Immature natural killer cell (primary cell): Measurements from ENCODE around the gene KCNJ12. TPM values are rescaled to one million over a fixed set of nuclear protein-coding genes. Genes with fewer than 3 reads are reported as not detected.
"Not testable (repeated sequence)": the region's sequence is repeated elsewhere in the genome, so short reads cannot be mapped to it uniquely, and the experiment has no call there.

Source experiments
- DNase-seq, 3 donors: peaks; one replicate each; pipeline ENCODE4 v3.0.0; 2022; ENCODE audit warnings: mixed read lengths in 1 of 3
- H3K27ac Mint-ChIP-seq, 6 donors: one replicate each; pipeline ENCODE4 v1.8.0; 2020; ENCODE audit warnings: mixed read lengths in 6 of 6, mild to moderate bottlenecking in 5 of 6, inconsistent platforms in 4 of 6, moderate library complexity in 3 of 6
- H3K27me3 Mint-ChIP-seq, 3 donors: one replicate each; pipeline ENCODE4 v1.8.0; 2020 to 2021; ENCODE audit warnings: low read depth in 3 of 3, mild to moderate bottlenecking in 3 of 3, mixed read lengths in 3 of 3, moderate library complexity in 3 of 3, inconsistent platforms in 1 of 3
- H3K36me3 Mint-ChIP-seq, 3 donors: one replicate each; pipeline ENCODE4 v1.8.0; 2020; ENCODE audit warnings: mixed read lengths in 3 of 3, inconsistent platforms in 2 of 3, mild to moderate bottlenecking in 2 of 3
- H3K4me1 Mint-ChIP-seq, 2 donors: one replicate each; pipeline ENCODE4 v1.8.0; 2020; ENCODE audit warnings: inconsistent platforms in 2 of 2, mild to moderate bottlenecking in 2 of 2, mixed read lengths in 2 of 2, moderate library complexity in 1 of 2
- H3K4me3 Mint-ChIP-seq, 5 donors: one replicate each; pipeline ENCODE4 v1.8.0; 2020; ENCODE audit warnings: mild to moderate bottlenecking in 5 of 5, mixed read lengths in 5 of 5, inconsistent platforms in 3 of 5, moderate library complexity in 3 of 5
- H3K9me3 Mint-ChIP-seq, 6 donors: one replicate each; pipeline ENCODE4 v1.8.0; 2020; ENCODE audit warnings: mild to moderate bottlenecking in 6 of 6, mixed read lengths in 6 of 6, inconsistent platforms in 4 of 6, moderate library complexity in 3 of 6
- polyA plus RNA-seq, 3 donors: library from polyadenylated mRNA; unstranded; fragments of 300-500 nt; fragmentation: Illumina TruSeq; gene quantifications; one replicate each; pipeline ENCODE4 v1.2.3, GENCODE V29; 2021

Gene KCNJ12
- polyA plus RNA-seq, 3 donors from 2014 or later: not detected

GRCh38 chr17:21345236-21345635, 30.9 kb upstream of the KCNJ12 start:
- no peak for DNase-seq
- Mint-ChIP-seq H3K9me3 (peaks cover 0 to 4% (median under 1%) of the 10 kb centered on the region in 6 donors), H3K4me3 (no peak overlapping the region), H3K36me3 (no peaks in the 10 kb centered on the region), H3K27ac (peak overlapping the region in 1 of 6 donors; percentile 45), H3K27me3 (peaks cover 0 to 3% (median 2%) of the 10 kb centered on the region in 3 donors), H3K4me1 (peaks cover 6 to 14% of the 10 kb centered on the region in 2 donors)

DNA sequence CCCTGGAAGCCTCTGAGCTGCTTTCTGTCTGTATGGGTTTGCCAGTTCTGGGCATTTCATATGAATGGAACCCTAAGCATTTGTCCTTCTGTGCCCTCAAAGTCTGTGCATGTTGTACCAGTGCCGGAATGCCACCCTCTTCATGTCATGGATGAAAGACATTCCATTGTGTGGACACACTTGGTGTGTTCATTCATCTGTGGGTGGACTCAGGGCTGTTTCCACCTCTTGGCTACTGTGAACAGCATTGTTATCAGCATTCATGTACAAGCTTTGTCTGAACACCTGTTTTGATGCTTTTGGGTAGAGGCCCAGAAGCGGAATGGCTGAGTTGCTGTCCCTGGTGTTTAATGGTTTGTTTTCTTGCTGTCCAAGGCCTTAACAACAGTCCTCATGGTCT, 30.1 kb upstream of the KCNJ12 start:
- not testable (repeated sequence) for H3K27me3 Mint-ChIP-seq, H3K36me3 Mint-ChIP-seq, H3K27ac Mint-ChIP-seq, H3K4me3 Mint-ChIP-seq, DNase-seq, H3K9me3 Mint-ChIP-seq
- peaks cover 6 to 17% of the 10 kb centered on the region in 2 donors for H3K4me1 Mint-ChIP-seq

DNA sequence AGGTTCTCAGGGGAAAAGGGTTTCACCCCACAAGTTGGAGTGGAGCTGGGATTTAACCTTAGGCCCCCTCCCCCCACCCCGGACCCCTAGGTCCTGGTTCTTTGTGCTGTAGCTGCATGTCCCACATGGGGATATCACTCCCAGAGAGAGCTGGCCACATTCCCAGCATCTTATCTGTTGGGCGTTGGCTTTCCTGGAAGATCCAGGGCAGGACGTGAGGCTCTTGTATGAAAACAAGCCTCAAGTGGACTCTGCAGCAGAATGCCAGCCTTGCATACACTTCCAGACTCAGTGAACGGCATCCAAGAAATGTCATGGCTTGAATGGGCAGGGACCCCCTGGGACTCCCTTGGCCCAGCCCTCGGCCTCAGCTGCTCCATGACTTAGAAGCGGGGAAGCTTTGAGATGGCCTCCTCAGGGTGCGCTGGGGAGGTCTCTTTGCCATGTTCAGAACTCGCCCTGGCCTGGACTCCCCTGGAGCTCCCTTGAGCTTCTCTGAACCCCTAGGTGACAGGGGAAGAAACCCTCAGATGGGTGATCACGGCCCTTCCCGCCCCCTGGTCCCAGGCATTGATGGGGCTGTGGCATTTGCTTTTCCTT, 29.4 kb upstream of the KCNJ12 start:
- H3K27ac Mint-ChIP-seq, DNase-seq, H3K36me3 Mint-ChIP-seq, H3K4me3 Mint-ChIP-seq, H3K9me3 Mint-ChIP-seq, H3K27me3 Mint-ChIP-seq: not testable (repeated sequence)
- peaks cover 6 to 23% of the 10 kb centered on the region in 2 donors for H3K4me1 Mint-ChIP-seq

- DNase-seq, H3K36me3 Mint-ChIP-seq, H3K9me3 Mint-ChIP-seq, H3K27me3 Mint-ChIP-seq: not testable (repeated sequence)
- peak overlapping the region in 1 of 5 donors; percentile 41 for H3K4me3 Mint-ChIP-seq
- H3K4me1 Mint-ChIP-seq: peaks cover 6 to 24% of the 10 kb centered on the region in 2 donors
- peak overlapping the region in 2 of 6 donors; percentile 72 to 84 for H3K27ac Mint-ChIP-seq
Observed at GRCh38 chr17:21347660-21348059, 28.5 kb upstream of the KCNJ12 start.

- Mint-ChIP-seq H3K4me1 (peaks cover 6 to 24% of the 10 kb centered on the region in 2 donors), H3K4me3 (peak overlapping the region; percentile 54 to 87 (median 75)), H3K27ac (peak overlapping the region; percentile 86 to 97 (median 94))
- DNase-seq: peak; percentile 20 to 32 (median 20)
- not testable (repeated sequence) for H3K9me3 Mint-ChIP-seq, H3K27me3 Mint-ChIP-seq, H3K36me3 Mint-ChIP-seq
Observed at GRCh38 chr17:21348081-21348925, 27.9 kb upstream of the KCNJ12 start.

- not testable (repeated sequence) for DNase-seq, H3K27ac Mint-ChIP-seq, H3K4me3 Mint-ChIP-seq, H3K36me3 Mint-ChIP-seq, H3K27me3 Mint-ChIP-seq, H3K9me3 Mint-ChIP-seq
- H3K4me1 Mint-ChIP-seq: peaks cover 6 to 24% of the 10 kb centered on the region in 2 donors
Observed at GRCh38 chr17:21348926-21349261, 27.3 kb upstream of the KCNJ12 start.

DNA sequence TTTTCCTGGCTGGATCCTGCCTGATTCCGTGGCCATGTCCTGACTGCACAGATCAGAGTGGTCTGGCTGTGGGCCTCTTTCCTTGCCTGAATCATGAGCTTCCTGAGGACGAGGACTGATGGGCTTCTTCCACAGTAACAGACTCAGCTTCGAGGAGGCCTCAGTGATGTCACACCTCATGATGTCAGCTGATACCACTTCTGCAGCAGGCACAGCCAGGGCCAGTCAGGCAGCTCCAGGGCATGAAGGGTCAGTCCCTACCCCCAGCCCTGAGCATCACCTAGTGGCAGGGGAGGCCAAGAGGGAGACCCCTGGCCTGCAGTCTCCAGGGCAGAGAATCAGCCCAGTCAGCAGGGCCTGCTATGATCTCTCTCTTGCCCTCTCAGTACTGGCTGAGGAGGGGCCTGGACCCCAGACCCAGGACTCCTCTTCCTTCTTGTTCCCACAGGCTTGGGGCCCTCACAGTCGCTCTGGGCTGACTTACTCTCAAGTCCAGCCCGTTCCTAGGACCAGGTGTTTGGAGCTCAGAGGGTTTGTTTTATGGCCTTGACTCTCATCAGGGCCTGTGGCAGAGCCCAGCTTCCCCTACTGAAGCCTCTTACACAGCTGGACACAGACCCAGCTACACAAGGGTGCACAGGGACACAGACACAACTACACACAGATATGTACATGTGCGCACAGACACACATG, 26.7 kb upstream of the KCNJ12 start:
- not testable (repeated sequence) for H3K36me3 Mint-ChIP-seq, H3K9me3 Mint-ChIP-seq, H3K27me3 Mint-ChIP-seq, DNase-seq
- Mint-ChIP-seq H3K27ac (peak overlapping the region in 4 of 6 donors; percentile 27 to 72 (median 58)), H3K4me1 (peaks cover 6 to 24% of the 10 kb centered on the region in 2 donors), H3K4me3 (peak overlapping the region in 2 of 5 donors; percentile 9 to 14)

DNA sequence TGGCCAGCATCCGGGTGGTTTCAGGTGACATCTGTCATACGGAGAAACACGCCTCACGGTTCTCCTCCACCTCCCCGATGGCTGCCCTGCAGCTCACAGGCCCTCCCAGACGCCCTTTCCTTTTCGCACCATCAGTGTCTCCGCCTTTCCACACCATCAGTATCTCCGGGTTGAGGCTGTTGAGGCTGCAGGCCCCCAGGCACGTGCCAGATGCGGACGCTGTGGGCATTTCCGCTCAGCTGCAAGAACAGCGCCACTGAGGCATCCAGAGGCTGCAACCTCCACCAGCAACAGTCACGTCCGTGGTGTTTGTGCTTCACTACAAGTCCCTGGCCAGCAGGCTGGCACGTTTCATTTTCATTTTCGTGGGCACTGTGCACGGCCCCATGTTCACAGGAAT, 25.7 kb upstream of the KCNJ12 start:
- not testable (repeated sequence) for H3K9me3 Mint-ChIP-seq, H3K27me3 Mint-ChIP-seq, H3K36me3 Mint-ChIP-seq, H3K4me3 Mint-ChIP-seq
- peaks cover 6 to 24% of the 10 kb centered on the region in 2 donors for H3K4me1 Mint-ChIP-seq
- H3K27ac Mint-ChIP-seq: peak overlapping the region in 1 of 6 donors; percentile 11
- peak; percentile 22 to 50 (median 31) for DNase-seq

DNA sequence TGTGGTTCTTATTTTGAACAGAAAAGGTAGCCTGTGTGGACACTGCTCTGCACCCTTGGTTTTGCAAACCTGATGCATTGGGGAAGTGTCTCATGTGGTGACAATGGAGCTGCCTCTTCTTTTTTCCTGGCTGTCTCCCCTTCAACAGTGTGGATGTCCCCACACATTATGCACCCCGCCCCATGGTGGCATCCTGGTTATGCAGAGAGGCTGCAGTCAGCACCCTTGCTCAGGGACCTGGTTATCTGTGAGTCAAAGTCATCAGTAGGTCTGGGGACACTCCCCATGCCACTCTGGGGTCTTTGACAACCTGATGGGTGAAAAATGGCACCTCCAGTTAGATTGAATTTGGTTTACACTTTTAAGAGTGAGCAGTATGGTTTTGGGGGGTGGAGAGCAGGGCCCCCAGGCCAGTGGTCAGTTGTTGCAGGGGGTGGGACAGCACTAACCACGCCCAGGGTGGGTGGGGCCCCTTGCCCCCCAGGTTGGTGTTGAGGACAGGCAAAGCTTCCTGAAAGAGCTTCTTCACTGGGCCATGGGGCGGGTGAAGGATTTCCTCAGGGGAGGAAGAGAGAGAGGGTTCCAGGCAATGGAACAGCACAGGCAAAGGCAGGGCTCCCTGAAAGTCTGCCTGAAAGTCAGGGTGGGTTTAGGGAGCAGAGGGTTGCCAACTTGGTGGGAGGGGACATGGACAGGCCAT, 24.6 kb upstream of the KCNJ12 start:
- peaks cover 6 to 24% of the 10 kb centered on the region in 2 donors for H3K4me1 Mint-ChIP-seq
- no peak for DNase-seq
- H3K9me3 Mint-ChIP-seq: no peaks in the 10 kb centered on the region
- peak overlapping the region in 1 of 5 donors; percentile 27 for H3K4me3 Mint-ChIP-seq
- peaks cover 2% of the 10 kb centered on the region in 3 donors for H3K27me3 Mint-ChIP-seq
- H3K27ac Mint-ChIP-seq: peak overlapping the region in 3 of 6 donors; percentile 31 to 61 (median 55)
- no peaks in the 10 kb centered on the region for H3K36me3 Mint-ChIP-seq

GRCh38 chr17:21352221-21352980, 23.8 kb upstream of the KCNJ12 start:
- Mint-ChIP-seq H3K27ac (no peak overlapping the region), H3K27me3 (peaks cover 2% of the 10 kb centered on the region in 3 donors), H3K4me3 (no peak overlapping the region), H3K36me3 (no peaks in the 10 kb centered on the region), H3K9me3 (no peaks in the 10 kb centered on the region), H3K4me1 (peaks cover 6 to 23% of the 10 kb centered on the region in 2 donors)
- no peak for DNase-seq

- peak overlapping the region in 1 of 6 donors; percentile 51 for H3K27ac Mint-ChIP-seq
- peaks cover 6 to 21% of the 10 kb centered on the region in 2 donors for H3K4me1 Mint-ChIP-seq
- no peaks in the 10 kb centered on the region for H3K9me3 Mint-ChIP-seq
- DNase-seq: no peak
- H3K4me3 Mint-ChIP-seq: no peak overlapping the region
- H3K27me3 Mint-ChIP-seq: peaks cover 2 to 3% (median 2%) of the 10 kb centered on the region in 3 donors
- H3K36me3 Mint-ChIP-seq: no peaks in the 10 kb centered on the region
Observed at GRCh38 chr17:21352981-21353265, 23.2 kb upstream of the KCNJ12 start.

DNA sequence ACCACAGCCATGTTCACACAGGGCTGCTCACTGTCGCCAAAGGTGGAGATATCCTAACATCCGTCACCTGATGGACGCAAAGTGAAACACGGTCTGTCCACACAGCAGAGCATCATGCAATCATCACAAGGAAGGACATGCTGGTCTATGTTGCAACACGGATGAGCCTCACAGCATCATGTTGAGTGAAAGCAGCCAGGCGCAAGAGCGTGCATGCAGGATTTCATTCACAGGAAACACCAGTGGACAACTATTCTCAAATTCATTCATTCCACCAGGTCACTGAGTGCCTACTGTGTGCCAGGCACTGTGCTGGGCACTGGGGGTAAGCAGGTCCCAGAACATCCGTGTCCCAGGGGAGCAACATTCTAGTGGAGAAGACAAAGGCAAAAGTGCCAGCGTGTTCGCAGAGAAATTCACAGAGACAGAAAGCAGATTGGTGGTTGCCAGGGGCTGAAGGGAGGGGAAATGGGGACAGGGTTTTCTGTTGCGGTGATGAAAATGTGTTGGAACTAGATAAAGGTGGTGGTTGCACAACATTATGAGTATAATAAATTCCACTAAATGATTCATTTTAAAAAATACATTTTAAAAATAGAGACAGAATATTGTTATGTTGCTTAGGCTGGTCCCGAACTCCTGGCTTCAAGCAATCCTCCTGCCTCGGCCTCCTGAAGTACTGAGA, 22.7 kb upstream of the KCNJ12 start:
- H3K27me3 Mint-ChIP-seq: peaks cover 0 to 3% (median 2%) of the 10 kb centered on the region in 3 donors
- DNase-seq: no peak

More for the DNA sequence above, 22.7 kb upstream of the KCNJ12 start:
- Mint-ChIP-seq H3K36me3 (no peaks in the 10 kb centered on the region), H3K27ac (peak overlapping the region in 1 of 6 donors; percentile 51), H3K4me1 (peaks cover under 1 to 17% of the 10 kb centered on the region in 2 donors), H3K9me3 (no peaks in the 10 kb centered on the region), H3K4me3 (no peak overlapping the region)
